PFSK-1 (cell line): ENCODE results near the gene EPHA5.

Source experiments
- FOXP2 ChIP-seq: optimal IDR thresholded peaks from 2 replicates; pipeline ENCODE3; 2011; ENCODE audit warnings: borderline replicate concordance, control low read depth, inconsistent platforms; ENCODE audit not compliant: insufficient read depth; ENCODE audit errors: extremely low read length, extremely low read depth
- POLR2AphosphoS5 ChIP-seq: IDR thresholded peaks from 2 replicates; pipeline ENCODE4 v1.6.1; 2012; ENCODE audit warnings: low read depth, mild to moderate bottlenecking, control low read depth, low read length, moderate library complexity
- SIN3A ChIP-seq: IDR thresholded peaks from 2 replicates; pipeline ENCODE4 v1.6.1; 2012; ENCODE audit warnings: mild to moderate bottlenecking, low read length, moderate library complexity, borderline replicate concordance; ENCODE audit not compliant: insufficient read depth
- TAF1 ChIP-seq: IDR thresholded peaks from 2 replicates; pipeline ENCODE4 v1.6.1; 2012; ENCODE audit warnings: low read length, control low read depth, borderline replicate concordance; ENCODE audit not compliant: insufficient read depth
- TF ChIP-seq, protein P1 (sequence below), 2 experiments: IDR thresholded peaks; 2 replicates each; pipeline versions ENCODE4 v1.6.1 to v1.8.0; 2011 to 2012; ENCODE audit warnings: low read depth in 2 of 2, low read length in 2 of 2, control low read depth in 1 of 2, inconsistent platforms in 1 of 2, mild to moderate bottlenecking in 1 of 2, moderate library complexity in 1 of 2; ENCODE audit not compliant: insufficient read depth in 1 of 2

DNA sequence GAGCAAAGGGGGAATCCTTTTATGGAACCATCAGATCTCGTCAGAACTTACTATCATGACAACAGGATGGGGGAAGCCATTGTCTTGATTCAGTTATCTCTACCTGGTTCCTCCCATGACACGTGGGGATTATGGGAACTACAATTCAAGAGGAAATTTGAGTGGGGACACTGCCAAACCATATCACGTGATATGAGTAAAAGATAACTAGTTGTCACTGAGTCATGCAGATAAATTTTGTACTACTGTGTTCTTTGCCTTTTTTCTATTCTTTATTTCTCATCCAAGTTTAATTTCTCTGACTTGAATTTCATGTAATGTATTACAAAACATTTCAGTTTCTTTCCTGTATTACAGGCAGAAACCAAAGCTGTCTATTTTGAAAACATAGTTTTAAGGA is 383.2 kb downstream of the EPHA5 start:
- TF ChIP-seq POLR2AphosphoS5, result no peak
- TF ChIP-seq SIN3A, result no peak
- no peak for TF ChIP-seq TAF1
- TF ChIP-seq, protein P1, sequence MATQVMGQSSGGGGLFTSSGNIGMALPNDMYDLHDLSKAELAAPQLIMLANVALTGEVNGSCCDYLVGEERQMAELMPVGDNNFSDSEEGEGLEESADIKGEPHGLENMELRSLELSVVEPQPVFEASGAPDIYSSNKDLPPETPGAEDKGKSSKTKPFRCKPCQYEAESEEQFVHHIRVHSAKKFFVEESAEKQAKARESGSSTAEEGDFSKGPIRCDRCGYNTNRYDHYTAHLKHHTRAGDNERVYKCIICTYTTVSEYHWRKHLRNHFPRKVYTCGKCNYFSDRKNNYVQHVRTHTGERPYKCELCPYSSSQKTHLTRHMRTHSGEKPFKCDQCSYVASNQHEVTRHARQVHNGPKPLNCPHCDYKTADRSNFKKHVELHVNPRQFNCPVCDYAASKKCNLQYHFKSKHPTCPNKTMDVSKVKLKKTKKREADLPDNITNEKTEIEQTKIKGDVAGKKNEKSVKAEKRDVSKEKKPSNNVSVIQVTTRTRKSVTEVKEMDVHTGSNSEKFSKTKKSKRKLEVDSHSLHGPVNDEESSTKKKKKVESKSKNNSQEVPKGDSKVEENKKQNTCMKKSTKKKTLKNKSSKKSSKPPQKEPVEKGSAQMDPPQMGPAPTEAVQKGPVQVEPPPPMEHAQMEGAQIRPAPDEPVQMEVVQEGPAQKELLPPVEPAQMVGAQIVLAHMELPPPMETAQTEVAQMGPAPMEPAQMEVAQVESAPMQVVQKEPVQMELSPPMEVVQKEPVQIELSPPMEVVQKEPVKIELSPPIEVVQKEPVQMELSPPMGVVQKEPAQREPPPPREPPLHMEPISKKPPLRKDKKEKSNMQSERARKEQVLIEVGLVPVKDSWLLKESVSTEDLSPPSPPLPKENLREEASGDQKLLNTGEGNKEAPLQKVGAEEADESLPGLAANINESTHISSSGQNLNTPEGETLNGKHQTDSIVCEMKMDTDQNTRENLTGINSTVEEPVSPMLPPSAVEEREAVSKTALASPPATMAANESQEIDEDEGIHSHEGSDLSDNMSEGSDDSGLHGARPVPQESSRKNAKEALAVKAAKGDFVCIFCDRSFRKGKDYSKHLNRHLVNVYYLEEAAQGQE (IDR thresholded peaks at IDR 0.05; ENCODE audit: insufficient read depth in 1 of 2, low read depth in 2 of 2, low read length in 2 of 2), result no peak
- TF ChIP-seq FOXP2, result no peak
